Activated gamma-delta T cell treated with anti-CD3 and anti-CD28 coated beads, Interleukin-2, amount 50 U/mL, for 16 hours (primary cell): Measurements from ENCODE around the gene LANCL2.
"Not testable (repeated sequence)": the region's sequence is repeated elsewhere in the genome, so short reads cannot be mapped to it uniquely, and the experiment has no call there.

Source experiments
- DNase-seq: peaks from one replicate; pipeline ENCODE4 v3.0.0-alpha.2; 2020; ENCODE audit warnings: low read depth

The LANCL2 gene

GRCh38 chr7:55361560-55361959, 3.6 kb upstream of the LANCL2 start:
- no peak for DNase-seq

DNA sequence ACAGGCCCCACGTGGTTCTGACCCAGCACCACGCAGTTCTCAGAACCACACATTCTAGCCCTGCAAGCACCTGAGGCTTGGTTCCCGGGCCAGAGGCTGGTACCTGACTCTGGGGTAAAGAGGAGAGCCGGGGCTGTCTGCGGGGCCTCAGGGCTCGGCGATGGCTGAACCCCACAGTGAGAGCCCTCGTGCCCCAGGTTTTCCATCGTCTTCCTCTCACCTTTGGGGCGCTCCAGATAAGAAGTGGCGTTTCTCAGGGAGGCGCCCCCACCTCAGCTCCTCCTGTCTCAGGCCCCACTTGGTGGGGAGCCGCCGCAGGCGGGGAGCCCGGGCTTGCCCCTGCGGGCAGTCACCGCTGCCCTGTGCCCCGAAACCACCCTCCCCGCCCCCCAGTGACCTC, 2.2 kb upstream of the LANCL2 start:
- no peak for DNase-seq

- DNase-seq, result no peak
Observed at GRCh38 chr7:55363386-55364170, 1.6 kb upstream of the LANCL2 start.

DNA sequence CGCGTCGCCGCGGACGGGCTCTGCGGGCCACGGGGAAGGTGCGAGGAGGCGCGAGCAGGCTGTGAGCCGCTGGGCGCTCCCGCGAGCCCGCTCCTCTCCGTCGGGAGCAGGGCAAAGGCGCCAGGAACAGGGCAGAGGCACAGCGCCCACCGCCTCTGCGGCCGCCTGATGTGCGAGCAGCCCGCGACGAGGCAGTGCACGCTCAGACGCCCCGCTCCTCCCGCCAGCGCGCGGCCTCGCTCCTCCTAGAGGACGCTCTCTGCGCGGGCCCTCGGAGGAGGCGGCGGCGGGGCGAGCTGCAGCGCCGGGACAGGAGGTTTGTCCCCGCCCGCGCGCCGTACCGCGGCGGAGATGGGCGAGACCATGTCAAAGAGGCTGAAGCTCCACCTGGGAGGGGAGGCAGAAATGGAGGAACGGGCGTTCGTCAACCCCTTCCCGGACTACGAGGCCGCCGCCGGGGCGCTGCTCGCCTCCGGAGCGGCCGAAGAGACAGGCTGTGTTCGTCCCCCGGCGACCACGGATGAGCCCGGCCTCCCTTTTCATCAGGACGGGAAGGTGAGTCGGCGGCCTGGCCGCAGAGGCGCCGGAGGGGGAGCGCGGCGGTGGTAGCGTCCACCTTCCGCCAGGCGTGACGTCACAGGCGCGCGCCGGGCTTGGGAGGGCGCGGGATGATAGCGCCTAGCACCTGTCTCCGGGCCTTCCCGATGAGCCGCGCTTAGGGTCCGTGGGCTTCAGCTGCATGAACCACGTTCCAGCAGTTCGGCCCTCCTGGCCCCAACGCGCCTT, 731 bp downstream of the LANCL2 start:
- DNase-seq, result peak; percentile 92

GRCh38 chr7:55366461-55367070, 1.4 kb downstream of the LANCL2 start:
- DNase-seq, result no peak

- DNase-seq, result no peak
Observed at GRCh38 chr7:55367283-55367840, 2.2 kb downstream of the LANCL2 start.

GRCh38 chr7:55369427-55370400, 4.6 kb downstream of the LANCL2 start:
- no peak for DNase-seq

GRCh38 chr7:55374213-55374612, 9.1 kb downstream of the LANCL2 start:
- no peak for DNase-seq

GRCh38 chr7:55375237-55375636, 10.1 kb downstream of the LANCL2 start:
- no peak for DNase-seq

DNA sequence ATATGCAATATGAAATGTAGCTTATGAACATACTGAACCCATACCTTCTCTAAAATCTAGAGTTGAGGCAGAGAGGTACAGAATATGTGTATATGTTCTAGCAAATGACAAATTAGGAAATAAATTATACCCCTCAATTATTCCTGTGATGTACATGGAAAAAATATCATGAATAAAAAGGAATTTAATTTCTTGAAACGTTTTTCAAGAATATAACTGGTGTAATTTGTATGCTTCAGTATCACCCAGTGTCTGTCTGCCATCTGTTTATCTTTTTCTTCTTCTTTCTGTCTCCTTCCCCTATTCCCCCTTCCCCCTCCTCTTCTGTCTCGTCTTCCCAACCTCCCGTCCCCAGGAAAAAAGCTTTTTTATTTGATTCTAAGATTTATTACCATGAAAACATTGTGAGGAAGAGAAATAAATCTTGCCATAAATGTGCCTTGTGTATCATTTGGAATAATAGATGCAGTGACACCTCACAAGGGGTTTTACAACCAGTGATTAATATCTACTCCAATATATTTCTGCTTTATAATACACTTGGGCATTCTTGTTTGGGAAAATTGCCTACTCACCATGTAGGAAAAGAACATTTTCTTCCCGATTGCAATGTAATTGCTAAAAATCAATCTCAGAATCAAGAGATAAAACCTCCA, 12.2 kb downstream of the LANCL2 start:
- no peak for DNase-seq

GRCh38 chr7:55379285-55379684, 14.1 kb downstream of the LANCL2 start:
- DNase-seq, result no peak

GRCh38 chr7:55381189-55381588, 16.1 kb downstream of the LANCL2 start:
- DNase-seq, result no peak

GRCh38 chr7:55381696-55382095, 16.6 kb downstream of the LANCL2 start:
- DNase-seq, result no peak

DNA sequence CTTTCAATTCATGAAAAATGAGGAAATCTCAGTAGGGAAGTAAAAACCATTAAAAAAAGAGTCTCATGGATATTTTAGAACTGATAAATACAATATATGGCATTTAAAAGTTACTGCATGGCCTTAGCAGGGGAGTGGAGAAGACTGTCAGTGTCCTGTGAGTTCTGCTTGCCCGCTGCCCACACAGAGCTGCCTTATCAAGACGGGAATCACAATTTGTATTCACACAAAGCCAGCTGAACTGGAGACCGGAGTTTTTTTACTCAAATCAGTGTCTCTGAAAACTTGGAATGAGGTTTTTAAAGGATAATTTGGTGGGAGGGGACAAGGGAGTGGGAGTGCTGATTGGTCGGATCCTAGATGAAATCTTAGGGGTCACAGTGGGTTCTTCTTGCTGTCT, 17.1 kb downstream of the LANCL2 start:
- no peak for DNase-seq

GRCh38 chr7:55386541-55386940, 21.4 kb downstream of the LANCL2 start:
- no peak for DNase-seq

DNA sequence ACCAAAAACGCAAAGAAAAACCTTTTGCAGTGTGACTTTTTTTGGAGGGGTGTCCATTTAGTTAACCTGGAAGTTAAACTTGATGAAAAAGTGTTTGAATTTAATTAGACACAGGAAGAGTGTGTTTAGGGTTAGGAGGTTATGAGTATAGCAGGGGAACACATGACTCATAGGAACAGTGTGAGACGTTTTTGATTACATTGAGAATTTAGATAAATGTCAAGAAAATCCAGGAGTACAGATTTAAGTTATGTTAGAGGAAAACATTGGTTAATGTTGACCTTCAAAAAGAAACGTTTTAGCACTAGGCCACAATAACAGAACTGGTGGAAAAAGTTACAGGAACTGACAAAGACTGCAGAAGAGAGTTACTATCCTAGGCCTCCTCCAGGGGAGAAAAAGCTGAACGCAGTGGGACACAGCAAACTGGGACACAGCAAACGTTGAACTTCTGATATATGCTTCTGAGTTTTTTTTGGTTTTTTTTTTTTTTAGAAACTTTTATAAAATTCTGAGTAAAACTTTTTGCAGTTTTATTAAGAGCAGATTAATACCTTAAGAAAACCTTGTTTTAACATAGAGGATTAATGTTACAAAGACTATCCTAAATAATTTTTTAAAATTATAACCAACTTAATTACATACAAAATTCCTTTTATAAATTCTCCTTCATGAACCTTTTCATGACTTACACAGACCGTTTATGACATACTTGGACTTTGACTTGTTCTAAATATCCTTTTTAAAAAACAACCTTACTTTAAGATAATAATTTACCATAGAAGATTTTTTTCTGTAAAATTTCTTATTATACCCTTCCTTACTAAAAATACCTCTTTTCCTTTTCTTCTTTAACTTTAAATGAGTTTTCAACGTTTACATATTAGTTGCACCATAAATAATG, 22.2 kb downstream of the LANCL2 start:
- DNase-seq, result no peak

DNA sequence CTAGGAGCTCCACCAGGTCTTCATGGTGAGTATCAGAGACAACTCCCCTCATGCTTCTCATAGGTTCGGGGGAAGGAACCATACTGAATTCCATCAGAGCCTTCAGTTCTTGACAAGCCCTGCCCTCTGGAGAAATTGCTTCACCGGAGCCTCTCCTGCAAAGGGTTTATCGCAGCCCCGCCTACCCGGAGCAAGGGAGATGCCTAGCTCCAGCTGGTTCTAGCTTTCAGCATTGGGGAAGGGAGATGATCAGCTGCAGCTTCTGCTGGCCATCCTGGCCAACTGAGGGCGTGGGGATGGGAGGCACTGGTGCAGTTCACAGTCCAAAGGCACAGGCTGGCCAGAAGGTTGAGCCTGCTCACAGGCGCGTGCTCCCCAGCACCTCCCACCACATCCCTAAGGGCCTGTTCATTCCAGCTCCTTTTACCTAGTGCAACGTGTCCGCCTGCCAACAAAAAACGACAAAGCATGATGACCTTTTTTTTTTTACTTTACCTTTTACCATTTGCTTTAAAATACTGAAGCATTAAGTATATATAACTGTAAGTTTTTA, 31.2 kb downstream of the LANCL2 start:
- DNase-seq, result no peak

DNA sequence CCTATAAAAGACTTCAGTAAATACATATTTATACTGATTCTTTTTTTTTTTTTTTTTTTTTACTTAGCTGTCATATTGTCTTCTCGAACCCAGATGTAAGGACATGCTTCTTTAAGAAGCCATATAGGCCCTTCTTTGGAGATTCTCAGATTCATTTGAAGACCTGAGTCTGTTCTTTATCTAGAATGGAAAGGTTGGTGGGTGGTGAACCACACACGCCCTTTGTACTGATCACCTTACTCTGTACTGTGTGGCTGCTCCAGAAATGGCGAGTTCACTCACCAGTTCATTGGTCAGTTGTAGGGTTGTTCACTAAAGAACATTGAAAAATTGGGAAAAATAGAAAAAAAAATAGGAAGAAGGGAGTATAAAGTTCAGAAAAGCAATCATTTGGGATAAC, 32.5 kb downstream of the LANCL2 start:
- no peak for DNase-seq

- no peak for DNase-seq
Observed at GRCh38 chr7:55400191-55400590, 35.1 kb downstream of the LANCL2 start.

DNA sequence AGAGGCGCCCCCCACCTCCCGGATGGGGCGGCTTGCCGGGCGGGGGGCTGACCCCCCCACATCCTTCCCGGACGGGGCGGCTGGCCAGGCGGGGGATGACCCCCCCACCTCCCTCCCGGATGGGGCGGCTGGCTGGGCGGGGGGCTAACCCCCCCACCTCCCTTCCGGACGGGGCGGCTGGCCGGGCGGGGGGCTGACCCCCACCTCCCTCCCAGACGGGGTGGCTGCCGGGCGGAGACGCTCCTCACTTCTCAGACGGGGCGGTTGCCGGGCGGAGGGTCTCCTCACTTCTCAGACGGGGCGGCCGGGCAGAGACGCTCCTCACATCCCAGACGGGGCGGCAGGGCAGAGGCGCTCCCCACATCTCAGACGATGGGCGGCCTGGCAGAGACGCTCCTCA, 37.4 kb downstream of the LANCL2 start:
- DNase-seq, result not testable (repeated sequence)
